ENCODE results near the gene DNAJB11. TPM values are rescaled to one million over a fixed set of nuclear protein-coding genes. Genes with fewer than 3 reads are reported as not detected.

The DNAJB11 gene
- total RNA-seq, 1 experiment from 2014 or later, result 54.3 TPM

DNA sequence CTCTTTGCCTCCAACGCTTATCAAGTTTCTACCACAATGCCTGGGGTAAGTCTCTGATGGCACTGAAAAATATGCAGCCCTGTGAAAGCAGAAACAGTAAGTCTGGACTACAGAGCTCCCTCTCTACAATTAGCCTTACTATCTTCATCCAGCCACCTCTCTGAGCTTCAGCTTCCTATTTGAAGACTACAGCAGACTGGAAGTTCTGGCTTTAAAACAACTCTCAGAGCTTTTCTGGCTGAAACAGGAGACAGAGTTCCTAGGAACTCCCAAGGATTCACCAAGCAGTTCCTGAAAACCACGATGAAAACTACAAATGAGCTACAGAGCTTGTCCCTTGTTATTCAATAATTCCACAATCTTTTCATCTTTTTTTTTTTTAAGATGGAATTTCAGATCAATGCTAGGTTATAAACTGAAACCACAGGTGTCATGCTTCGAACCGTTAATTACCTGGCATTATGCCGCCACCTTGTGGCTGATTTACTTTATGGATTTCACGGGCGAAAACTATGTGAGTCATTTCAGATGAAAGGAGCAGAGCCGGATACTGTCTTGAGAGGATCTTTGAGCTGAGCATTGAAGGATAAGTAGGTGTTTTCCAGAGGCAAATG lies 30.2 kb upstream of the DNAJB11 start:
- DNase-seq (ENCODE audit: low read depth, low spot score), result peak; percentile 76
- no TSS peak for BruUV-seq (replicated peaks)
- no peaks in the 10 kb centered on the region for H3K27me3 ChIP-seq (ENCODE audit: insufficient read depth, low read length)
- intact Hi-C loops (cut with micrococcal nuclease), result loop anchor here (1.0 kb wide), 2 partner anchors 281 to 557 kb away; no protein-coding TSS in a partner anchor
- no peaks in the 10 kb centered on the region for H4K20me1 ChIP-seq (ENCODE audit: insufficient read depth)
- H3K9ac ChIP-seq (ENCODE audit: low read length), result no peak overlapping the region
- H3K79me2 ChIP-seq (ENCODE audit: insufficient read depth, low read length), result no peaks in the 10 kb centered on the region
- RAD21 ChIA-PET (ENCODE audit: low non-redundant PET in 1 of 2, low total read pairs in 2 of 2, uncharacterized antibody in 2 of 2, unreplicated experiment in 2 of 2), result interaction anchor here (0.7 to 2.0 kb wide), 9 partner anchors 77 to 557 kb away, joined by 3 to 6 read pairs (median 3); no protein-coding TSS in a partner anchor
- no peak overlapping the region for H3K27ac ChIP-seq (ENCODE audit: low read depth, low read length)
- H3K4me2 ChIP-seq (ENCODE audit: low read length), result peak overlapping the region; percentile 41
- H3K4me3 ChIP-seq (replicated peaks in 1 of 2; ENCODE audit: low read depth in 1 of 2, low read length in 2 of 2), result no peak overlapping the region
- H2AFZ ChIP-seq (ENCODE audit: low read depth, low read length, poor library complexity, severe bottlenecking), result no peak overlapping the region
- ATAC-seq, result peak; percentile 93
- no peaks in the 10 kb centered on the region for H3K36me3 ChIP-seq (ENCODE audit: control insufficient read depth in 1 of 2, insufficient read depth in 2 of 2, low read length in 2 of 2)
- peaks cover 9 to 17% of the 10 kb centered on the region in 2 experiments; a peak in 3 of 4 replicates for H3K4me1 ChIP-seq (ENCODE audit: control insufficient read depth in 1 of 2, insufficient read depth in 2 of 2, low read length in 2 of 2)
- TF ChIP-seq SP1 (IDR thresholded peaks at IDR 0.05; ENCODE audit: low read depth) (no peak), YY1 (IDR thresholded peaks at IDR 0.05; ENCODE audit: extremely low read depth, insufficient replicate concordance, low read depth, low read length) (peak; percentile 16), ELF1 (IDR thresholded peaks at IDR 0.05; ENCODE audit: borderline replicate concordance, low read depth) (no peak), CEBPB (IDR thresholded peaks at IDR 0.05; ENCODE audit: low read depth) (no peak), ZBTB33 (IDR thresholded peaks at IDR 0.05; ENCODE audit: extremely low read depth, insufficient replicate concordance, low read length) (no peak), ZNF274 (IDR thresholded peaks at IDR 0.05; ENCODE audit: low read depth, low read length) (no peak), FOSL1 (IDR thresholded peaks at IDR 0.05; ENCODE audit: low read depth) (peak; percentile 56; the same call in 1 of the 2 replicates), EZH2 (IDR thresholded peaks at IDR 0.05) (no peak), ZFX (IDR thresholded peaks at IDR 0.05) (no peak), RAD21 (IDR thresholded peaks at IDR 0.05; ENCODE audit: low read depth) (peak; percentile 92), JUND (IDR thresholded peaks at IDR 0.05) (peak; percentile 44; the same call in 1 of the 2 replicates), TCF7L2 (IDR thresholded peaks at IDR 0.05; ENCODE audit: borderline replicate concordance, extremely low read depth, insufficient read depth, insufficient read length) (peak; percentile 78)
- TF ChIP-seq, protein P1, sequence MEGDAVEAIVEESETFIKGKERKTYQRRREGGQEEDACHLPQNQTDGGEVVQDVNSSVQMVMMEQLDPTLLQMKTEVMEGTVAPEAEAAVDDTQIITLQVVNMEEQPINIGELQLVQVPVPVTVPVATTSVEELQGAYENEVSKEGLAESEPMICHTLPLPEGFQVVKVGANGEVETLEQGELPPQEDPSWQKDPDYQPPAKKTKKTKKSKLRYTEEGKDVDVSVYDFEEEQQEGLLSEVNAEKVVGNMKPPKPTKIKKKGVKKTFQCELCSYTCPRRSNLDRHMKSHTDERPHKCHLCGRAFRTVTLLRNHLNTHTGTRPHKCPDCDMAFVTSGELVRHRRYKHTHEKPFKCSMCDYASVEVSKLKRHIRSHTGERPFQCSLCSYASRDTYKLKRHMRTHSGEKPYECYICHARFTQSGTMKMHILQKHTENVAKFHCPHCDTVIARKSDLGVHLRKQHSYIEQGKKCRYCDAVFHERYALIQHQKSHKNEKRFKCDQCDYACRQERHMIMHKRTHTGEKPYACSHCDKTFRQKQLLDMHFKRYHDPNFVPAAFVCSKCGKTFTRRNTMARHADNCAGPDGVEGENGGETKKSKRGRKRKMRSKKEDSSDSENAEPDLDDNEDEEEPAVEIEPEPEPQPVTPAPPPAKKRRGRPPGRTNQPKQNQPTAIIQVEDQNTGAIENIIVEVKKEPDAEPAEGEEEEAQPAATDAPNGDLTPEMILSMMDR (IDR thresholded peaks at IDR 0.05 in 2 of 3, conservative IDR thresholded peaks at IDR 0.05 in 1 of 3; ENCODE audit: borderline replicate concordance in 1 of 3, insufficient read depth in 1 of 3, low read depth in 2 of 3, low read length in 2 of 3), result peak; percentile 50 to 83 (median 78)
- CTCF ChIA-PET, result interaction anchor here (0.7 to 4.0 kb wide), 25 partner anchors 8 to 597 kb away, joined by 3 to 86 read pairs (median 4); partner anchors contain the start of gene DNAJB11
- H3K9me3 ChIP-seq (ENCODE audit: control insufficient read depth in 1 of 2, insufficient read depth in 1 of 2, low read depth in 1 of 2, low read length in 2 of 2), result no peaks in the 10 kb centered on the region
- no peaks in the 10 kb centered on the region for H3K9me2 ChIP-seq (ENCODE audit: insufficient read depth)
- POLR2A ChIA-PET, result interaction anchor here (0.9 to 2.2 kb wide), 3 partner anchors 30 to 298 kb away, joined by 3 to 7 read pairs (median 6); partner anchors contain the start of gene DNAJB11

All from HCT116 (cell line).